OCI-LY7 (cell line): ENCODE results near the gene ATP8B4. TPM values are rescaled to one million over a fixed set of nuclear protein-coding genes. Genes with fewer than 3 reads are reported as not detected.

Experiments used
- BruUV-seq: library from RNA; stranded (reverse); fragments of 400-500 nt; replicated peaks from 2 replicates; lab custom pipeline; 2021; lab: Mats Ljungman, UMichigan
- CTCF ChIA-PET: fragments of 300-600 bp; sonication (Branson Sonifier 250); formaldehyde crosslinking; loops from one replicate; lab custom pipeline; 2022; ENCODE audit warnings: antibody characterized with exemption; ENCODE audit not compliant: unreplicated experiment; lab: Charles Lee
- POLR2A ChIA-PET: fragments of 300-600 bp; sonication (Branson Sonifier 250); formaldehyde crosslinking; loops from one replicate; lab custom pipeline; 2022; ENCODE audit warnings: antibody characterized with exemption; lab: Charles Lee
- DNase-seq: peaks from one replicate; pipeline ENCODE4 v3.0.0-alpha.2; 2015; ENCODE audit warnings: low spot score
- H2AFZ ChIP-seq: fragments of 200-600 bp; sonication (generic), shearing (Covaris generic); 2 replicates; pipeline ENCODE4 v1.6.1; 2014; ENCODE audit warnings: mild to moderate bottlenecking, antibody characterized with exemption, low read length, moderate library complexity
- H3K27ac ChIP-seq: fragments of 200-600 bp; sonication (generic); 2 replicates; pipeline ENCODE4 v1.5.1; 2014; ENCODE audit warnings: mixed run types, low read depth, mild to moderate bottlenecking, moderate library complexity, low read length, inconsistent platforms; ENCODE audit not compliant: poor library complexity, severe bottlenecking
- H3K36me3 ChIP-seq: fragments of 200-600 bp; sonication (generic); 2 replicates; pipeline ENCODE4 v1.6.1; 2014; ENCODE audit warnings: mild to moderate bottlenecking, antibody characterized with exemption, low read length, moderate library complexity, mixed read lengths; ENCODE audit not compliant: insufficient read depth
- H3K4me1 ChIP-seq: fragments of 200-600 bp; sonication (generic); 2 replicates; pipeline ENCODE4 v1.5.1; 2014; ENCODE audit warnings: mild to moderate bottlenecking, low read length; ENCODE audit not compliant: insufficient read depth, poor library complexity, severe bottlenecking
- H3K4me2 ChIP-seq: fragments of 200-600 bp; sonication (generic); 2 replicates; pipeline ENCODE4 v1.6.1; 2014; ENCODE audit warnings: mild to moderate bottlenecking, low read length
- H3K4me3 ChIP-seq: fragments of 200-600 bp; sonication (generic); 2 replicates; pipeline ENCODE4 v1.5.1; 2014; ENCODE audit warnings: mild to moderate bottlenecking, low read depth, low read length; ENCODE audit not compliant: poor library complexity, severe bottlenecking
- H3K79me2 ChIP-seq: fragments of 200-600 bp; sonication (generic); 2 replicates; pipeline ENCODE4 v1.6.1; 2016; ENCODE audit warnings: low read depth, mild to moderate bottlenecking, low read length, moderate library complexity, mixed read lengths; ENCODE audit not compliant: insufficient read depth
- H3K9me2 ChIP-seq: fragments of 200-600 bp; sonication (generic); 2 replicates; pipeline ENCODE4 v1.6.1; 2016; ENCODE audit warnings: mild to moderate bottlenecking, low read length, mixed read lengths; ENCODE audit not compliant: insufficient read depth
- H3K9me3 ChIP-seq: fragments of 200-600 bp; sonication (generic); 2 replicates; pipeline ENCODE4 v1.6.1; 2014; ENCODE audit warnings: mild to moderate bottlenecking, mixed run types, low read length, mixed read lengths
- H4K20me1 ChIP-seq: fragments of 200-600 bp; sonication (generic); 2 replicates; pipeline ENCODE4 v1.6.1; 2014; ENCODE audit warnings: mild to moderate bottlenecking, antibody characterized with exemption, low read length, moderate library complexity, mixed read lengths; ENCODE audit not compliant: insufficient read depth
- EZH2phosphoT487 ChIP-seq: fragments of 200-600 bp; sonication (generic); IDR thresholded peaks from 2 replicates; pipeline ENCODE4 v1.6.1; 2018; ENCODE audit warnings: low read depth, borderline replicate concordance, mild to moderate bottlenecking, mixed run types, antibody characterized with exemption, low read length, moderate library complexity, mixed read lengths
- intact Hi-C: fragments of 100-400 bp; cut with micrococcal nuclease; formaldehyde crosslinking; loops from one replicate; pipeline ENCODE4 v1.10.0; 2022; ENCODE audit not compliant: unreplicated experiment
- total RNA-seq, 2 experiments: library from RNA; depleted of rRNA in 1 of 2; stranded (reverse); fragments of >200 nt in 1 of 2; shearing (Covaris generic) in 1 of 2; gene quantifications; 2 replicates each; pipeline ENCODE4 v1.2.3, GENCODE V29; 2014 to 2022
- TF ChIP-seq, protein P1 (sequence below): fragments of 200-600 bp; sonication (generic); conservative IDR thresholded peaks from 2 replicates; pipeline ENCODE4 v1.5.1; 2014; ENCODE audit warnings: mild to moderate bottlenecking, antibody characterized with exemption, low read length, moderate library complexity, mixed read lengths

Gene ATP8B4
- total RNA-seq, 2 experiments from 2014 or later: not detected

DNA sequence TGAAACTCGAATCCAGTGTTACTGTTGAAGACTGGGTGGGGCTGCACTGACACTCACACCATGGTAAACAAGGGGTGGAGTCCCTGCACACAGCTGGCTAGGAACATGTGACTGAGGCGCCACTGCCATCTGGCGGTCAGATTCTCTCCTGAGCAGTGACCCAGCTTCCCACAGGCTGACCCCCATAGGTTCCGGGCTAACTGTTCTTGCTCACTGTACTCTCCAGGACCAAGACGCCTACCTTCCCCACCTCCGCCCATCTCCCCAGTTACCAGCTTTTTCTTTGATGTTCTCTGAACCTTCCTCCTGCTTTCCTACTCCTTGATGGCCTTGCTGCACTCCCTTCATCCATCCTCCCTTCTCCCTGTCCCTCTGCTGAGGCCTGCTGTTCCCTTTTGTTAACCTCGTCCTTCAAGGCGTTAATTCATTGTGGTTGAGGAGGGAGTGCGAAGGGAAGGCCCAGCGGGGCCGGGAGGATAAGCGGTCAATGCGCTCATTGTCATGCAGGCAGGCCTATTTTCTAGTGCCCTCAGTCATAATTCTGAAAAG lies 115.2 kb downstream of the ATP8B4 start:
- H3K4me1 ChIP-seq: no peaks in the 10 kb centered on the region
- no peaks in the 10 kb centered on the region for H3K9me2 ChIP-seq
- no peaks in the 10 kb centered on the region for H3K9me3 ChIP-seq
- no peak overlapping the region for H3K4me3 ChIP-seq
- no TSS peak for BruUV-seq
- no peaks in the 10 kb centered on the region for H3K36me3 ChIP-seq
- H2AFZ ChIP-seq: peak overlapping the region; percentile 21; the same call in 1 of the 2 replicates
- DNase-seq: peak; percentile 78
- ChIA-PET POLR2A (interaction anchor here (0.5 to 0.7 kb wide), 2 partner anchors 192 to 541 kb away, joined by 3 read pairs; no protein-coding TSS in a partner anchor), CTCF (no interaction called here)
- no peaks in the 10 kb centered on the region for H4K20me1 ChIP-seq
- no peak overlapping the region for H3K4me2 ChIP-seq
- no peak overlapping the region for H3K27ac ChIP-seq
- intact Hi-C loops: loop anchor here (1.0 to 5.0 kb wide), 2 partner anchors 767 to 1143 kb away; no protein-coding TSS in a partner anchor
- TF ChIP-seq EZH2phosphoT487: no peak
- TF ChIP-seq, protein P1, sequence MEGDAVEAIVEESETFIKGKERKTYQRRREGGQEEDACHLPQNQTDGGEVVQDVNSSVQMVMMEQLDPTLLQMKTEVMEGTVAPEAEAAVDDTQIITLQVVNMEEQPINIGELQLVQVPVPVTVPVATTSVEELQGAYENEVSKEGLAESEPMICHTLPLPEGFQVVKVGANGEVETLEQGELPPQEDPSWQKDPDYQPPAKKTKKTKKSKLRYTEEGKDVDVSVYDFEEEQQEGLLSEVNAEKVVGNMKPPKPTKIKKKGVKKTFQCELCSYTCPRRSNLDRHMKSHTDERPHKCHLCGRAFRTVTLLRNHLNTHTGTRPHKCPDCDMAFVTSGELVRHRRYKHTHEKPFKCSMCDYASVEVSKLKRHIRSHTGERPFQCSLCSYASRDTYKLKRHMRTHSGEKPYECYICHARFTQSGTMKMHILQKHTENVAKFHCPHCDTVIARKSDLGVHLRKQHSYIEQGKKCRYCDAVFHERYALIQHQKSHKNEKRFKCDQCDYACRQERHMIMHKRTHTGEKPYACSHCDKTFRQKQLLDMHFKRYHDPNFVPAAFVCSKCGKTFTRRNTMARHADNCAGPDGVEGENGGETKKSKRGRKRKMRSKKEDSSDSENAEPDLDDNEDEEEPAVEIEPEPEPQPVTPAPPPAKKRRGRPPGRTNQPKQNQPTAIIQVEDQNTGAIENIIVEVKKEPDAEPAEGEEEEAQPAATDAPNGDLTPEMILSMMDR: peak; percentile 82
- H3K79me2 ChIP-seq: no peaks in the 10 kb centered on the region

DNA sequence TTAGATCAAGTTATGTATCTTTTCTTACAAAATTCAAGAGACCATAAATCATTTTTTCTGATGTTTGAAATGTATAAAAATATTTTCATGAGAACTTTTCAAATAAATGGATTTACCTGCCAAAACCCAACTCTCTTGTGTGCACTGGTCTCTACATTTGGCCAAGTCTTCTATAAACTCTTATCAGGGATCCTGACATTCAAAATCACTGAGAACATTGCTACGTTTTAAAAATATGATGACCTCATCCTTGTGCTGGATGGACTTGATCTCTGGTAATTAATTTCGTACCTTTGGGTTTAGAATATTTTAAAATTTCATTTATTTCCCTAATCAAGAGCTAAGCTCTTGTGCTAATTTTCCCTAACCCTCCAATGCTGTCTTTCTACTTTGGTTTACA lies 127.4 kb downstream of the ATP8B4 start:
- intact Hi-C loops: no loop called here
- no peak overlapping the region for H3K27ac ChIP-seq
- no TSS peak for BruUV-seq
- TF ChIP-seq, protein P1: no peak
- TF ChIP-seq EZH2phosphoT487: no peak
- ChIA-PET POLR2A (interaction anchor here (0.5 to 1.4 kb wide), 3 partner anchors 9 to 1938 kb away, joined by 3 read pairs; no protein-coding TSS in a partner anchor), CTCF (interaction anchor here (0.6 kb wide), 1 partner anchor 1613 kb away, joined by 3 read pairs; no protein-coding TSS in a partner anchor)
- no peaks in the 10 kb centered on the region for H3K9me2 ChIP-seq
- H3K79me2 ChIP-seq: no peaks in the 10 kb centered on the region
- no peak for DNase-seq
- no peaks in the 10 kb centered on the region for H3K9me3 ChIP-seq
- no peak overlapping the region for H2AFZ ChIP-seq
- H3K4me3 ChIP-seq: no peak overlapping the region
- H4K20me1 ChIP-seq: no peaks in the 10 kb centered on the region
- no peak overlapping the region for H3K4me2 ChIP-seq
- H3K4me1 ChIP-seq: no peaks in the 10 kb centered on the region
- H3K36me3 ChIP-seq: no peaks in the 10 kb centered on the region
